Lower leg skin (tissue), 3 donors: ENCODE measurements around the gene WWOX.

ENCODE experiments used
- CTCF ChIP-seq, 3 donors: fragments of 450-650 bp; IDR thresholded peaks; one replicate each; pipeline ENCODE4 v1.5.1; 2016; ENCODE audit warnings: antibody characterized with exemption in 3 of 3, mild to moderate bottlenecking in 3 of 3, moderate library complexity in 2 of 3
- POLR2A ChIP-seq, 2 donors: fragments of 450-650 bp; IDR thresholded peaks; one replicate each; pipeline ENCODE4 v1.6.1; 2016 to 2017; ENCODE audit warnings: antibody characterized with exemption in 2 of 2, mild to moderate bottlenecking in 1 of 2, moderate library complexity in 1 of 2

- TF ChIP-seq CTCF (IDR thresholded peaks at IDR 0.05), result no peak
- TF ChIP-seq POLR2A (IDR thresholded peaks at IDR 0.05), result no peak
Observed at GRCh38 chr16:78830599-78830998, 731.1 kb downstream of the WWOX start.
